G401 (cell line): ENCODE measurements around the gene ZBED6. TPM values are rescaled to one million over a fixed set of nuclear protein-coding genes. Genes with fewer than 3 reads are reported as not detected.
A peak's percentile ranks its signal among the peaks of the same experiment; 100 is the strongest.
"Not testable (repeated sequence)": the region's sequence is repeated elsewhere in the genome, so short reads cannot be mapped to it uniquely, and the experiment has no call there.

Source experiments
- DNase-seq: peaks from one replicate; pipeline ENCODE4 v3.0.0-alpha.2; 2015; ENCODE audit warnings: low spot score
- in situ Hi-C: cut with HindIII; loops from 2 replicates; pipeline ENCODE4 v1.10.0; 2016; ENCODE audit warnings: low sequenced_read_pairs, mixed read lengths
- total RNA-seq: library from RNA; depleted of rRNA; stranded (reverse); fragments of >200 nt; shearing (Covaris generic); gene quantifications from 2 replicates; pipeline ENCODE4 v1.2.3, GENCODE V29; 2014

ZBED6 gene
- total RNA-seq, 1 experiment from 2014 or later, result 7.4 TPM

DNA sequence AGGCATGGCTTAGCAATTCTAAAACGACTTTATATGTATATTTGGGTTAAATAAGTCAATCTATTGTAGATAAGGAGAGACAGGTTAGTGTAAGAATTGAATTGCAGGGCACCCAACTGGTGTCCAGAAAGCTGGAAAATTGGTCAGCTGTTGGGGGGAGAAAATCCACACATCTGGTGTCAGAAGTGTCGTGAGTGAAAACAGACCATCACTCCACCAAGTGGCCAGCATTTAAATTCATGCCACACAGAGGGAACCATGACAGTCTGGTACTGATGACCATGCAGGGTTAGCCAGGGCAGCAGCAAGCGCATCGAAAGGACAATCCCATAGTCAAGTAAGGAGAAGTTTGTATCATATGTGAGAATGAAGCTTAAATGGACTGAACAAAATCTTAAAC is 18.8 kb upstream of the ZBED6 start:
- in situ Hi-C loops, result no loop called here
- DNase-seq, result no peak

GRCh38 chr1:203777596-203777995 is 17.8 kb upstream of the ZBED6 start:
- in situ Hi-C loops, result no loop called here
- no peak for DNase-seq

GRCh38 chr1:203778146-203778545 is 17.3 kb upstream of the ZBED6 start:
- no peak for DNase-seq
- in situ Hi-C loops, result no loop called here

DNA sequence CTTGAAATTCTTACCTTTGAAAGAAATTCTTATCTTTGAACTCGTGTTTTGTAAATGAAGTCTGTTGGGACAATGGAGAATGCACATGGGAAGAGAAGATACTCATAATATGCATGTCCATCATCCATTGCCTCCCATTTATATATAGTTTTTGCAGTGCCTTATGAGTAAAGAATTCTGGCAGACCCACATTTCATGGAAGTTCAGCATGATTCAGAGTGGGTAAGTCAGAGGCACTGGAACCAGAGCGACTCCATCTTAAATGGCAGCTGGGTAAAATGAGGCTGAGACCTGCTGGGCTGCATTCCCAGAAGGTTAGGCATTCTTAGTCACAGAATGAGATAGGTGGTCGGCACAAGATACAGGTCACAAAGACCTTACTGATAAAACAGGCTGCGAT is 16.6 kb upstream of the ZBED6 start:
- DNase-seq, result no peak
- in situ Hi-C loops, result no loop called here

- in situ Hi-C loops, result no loop called here
- no peak for DNase-seq
Measured at GRCh38 chr1:203781962-203782361, 13.5 kb upstream of the ZBED6 start.

- no peak for DNase-seq
- in situ Hi-C loops, result no loop called here
Measured at GRCh38 chr1:203789966-203790365, 5.5 kb upstream of the ZBED6 start.

DNA sequence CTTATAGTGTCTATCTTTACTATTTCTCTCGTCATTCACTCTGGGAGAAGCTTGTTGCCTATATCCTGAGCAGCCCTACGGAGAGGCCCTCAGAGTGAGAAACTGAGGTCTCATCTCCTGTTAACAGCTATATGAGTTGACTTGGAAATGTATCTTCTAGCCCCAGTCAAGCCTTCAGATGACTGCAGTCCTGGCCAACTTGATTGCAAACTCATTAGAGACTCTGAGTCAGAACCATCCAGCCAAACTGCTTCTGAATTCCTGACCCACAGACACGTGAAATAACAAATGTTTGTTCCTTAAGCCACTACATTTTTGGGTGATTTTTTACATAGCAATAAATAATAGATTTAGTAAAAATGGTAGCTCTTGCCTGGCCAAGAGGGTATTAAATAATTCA is 3.9 kb upstream of the ZBED6 start:
- in situ Hi-C loops, result no loop called here
- DNase-seq, result no peak

DNA sequence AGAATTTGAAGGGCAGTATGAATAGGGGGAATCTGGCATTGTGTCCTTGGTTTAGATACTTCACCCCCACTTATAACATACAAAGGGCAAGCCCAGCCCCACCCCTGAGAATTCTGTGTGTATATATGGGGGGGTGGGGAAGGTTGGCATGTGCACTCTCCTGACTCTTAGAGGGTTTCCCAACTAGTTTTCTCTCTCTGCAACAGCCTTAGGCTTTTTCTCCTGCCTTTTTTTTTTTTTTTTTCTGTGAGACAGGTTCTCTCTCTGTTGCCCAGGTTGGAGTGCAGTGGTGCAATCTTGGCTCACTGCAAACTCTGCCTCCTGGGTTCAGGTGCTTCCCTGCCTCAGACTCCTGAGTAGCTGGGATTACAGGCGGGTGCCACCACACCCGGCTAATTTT is 2.9 kb upstream of the ZBED6 start:
- DNase-seq, result no peak
- in situ Hi-C loops, result no loop called here

DNA sequence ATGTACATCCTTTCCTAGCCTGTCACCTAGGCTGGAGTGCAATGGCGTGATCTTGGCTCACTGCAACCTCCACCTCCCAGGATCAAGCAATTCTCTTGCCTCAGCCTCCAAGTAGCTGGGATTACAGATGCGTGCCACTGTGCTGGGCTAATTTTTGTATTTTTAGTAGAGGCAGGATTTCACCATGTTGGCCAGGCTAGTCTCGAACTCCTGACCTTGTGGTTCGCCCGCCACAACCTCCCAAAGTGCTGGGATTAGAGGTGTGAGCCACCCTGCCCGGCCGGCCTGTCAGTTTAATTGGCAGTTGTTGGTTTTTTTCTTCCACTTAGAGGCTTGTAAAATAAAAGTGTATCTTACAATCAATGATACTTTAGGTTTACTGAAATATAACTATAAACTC is 1.9 kb upstream of the ZBED6 start:
- in situ Hi-C loops, DNase-seq: not testable (repeated sequence)

DNA sequence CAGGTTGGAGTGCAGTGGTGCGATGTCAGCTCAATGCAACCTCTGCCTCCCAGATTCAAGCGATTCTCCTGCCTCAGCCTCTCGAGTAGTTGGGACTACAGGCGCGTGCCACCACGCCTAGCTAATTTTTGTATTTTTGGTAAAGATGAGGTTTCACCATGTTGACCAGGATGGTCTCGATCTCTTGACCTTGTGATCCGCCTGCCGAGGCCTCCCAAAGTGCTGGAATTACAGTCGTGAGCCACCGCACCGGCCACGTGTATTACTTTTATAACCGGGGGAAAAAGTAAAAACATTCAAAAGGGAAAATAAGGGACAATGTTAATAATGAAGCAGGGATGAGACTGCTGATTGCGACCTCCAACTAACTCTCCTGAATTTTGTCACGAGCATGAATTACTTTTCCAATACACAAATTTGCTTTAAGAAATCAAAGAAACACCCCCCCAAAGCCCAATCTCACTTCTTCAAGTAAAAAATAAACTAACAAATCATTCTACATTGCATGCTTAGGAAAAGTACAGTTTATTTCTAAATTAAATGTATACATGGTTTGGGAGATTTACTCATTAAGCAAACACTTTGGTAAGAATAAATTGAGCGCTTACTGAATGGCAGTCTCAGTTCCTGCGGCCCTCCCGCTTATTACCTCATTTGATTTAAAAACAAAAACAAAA is 521 bp upstream of the ZBED6 start:
- in situ Hi-C loops, result no loop called here
- no peak for DNase-seq

GRCh38 chr1:203796236-203796605 is 798 bp downstream of the ZBED6 start:
- peak; percentile 35 for DNase-seq
- in situ Hi-C loops, result no loop called here

DNA sequence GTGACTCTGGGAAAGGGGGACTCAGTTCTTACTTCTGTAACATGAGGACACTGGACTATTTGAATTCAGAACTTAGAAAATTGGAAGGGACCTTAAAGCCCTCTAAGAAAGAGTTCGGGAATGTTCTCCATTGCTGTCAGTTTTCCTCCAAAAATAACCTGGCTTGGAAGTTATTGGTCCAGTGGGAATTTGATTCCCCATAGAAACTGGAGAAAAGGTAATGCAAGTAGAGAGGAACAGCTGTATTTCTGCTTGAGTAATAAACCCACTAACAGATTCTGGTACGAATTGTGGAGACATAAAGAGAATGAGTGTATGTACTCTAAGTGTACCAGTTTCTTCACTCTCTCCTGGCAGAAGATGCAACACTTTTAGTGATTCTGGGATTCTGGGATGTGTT is 1.8 kb downstream of the ZBED6 start:
- no peak for DNase-seq
- in situ Hi-C loops, result no loop called here

GRCh38 chr1:203797948-203798655 is 2.7 kb downstream of the ZBED6 start:
- peak; percentile 31 for DNase-seq

GRCh38 chr1:203799157-203799556 is 3.7 kb downstream of the ZBED6 start:
- DNase-seq, result no peak
- in situ Hi-C loops, result no loop called here

More at GRCh38 chr1:203797948-203798655, 2.7 kb downstream of the ZBED6 start:
- in situ Hi-C loops, result no loop called here

GRCh38 chr1:203799971-203800370 is 4.5 kb downstream of the ZBED6 start:
- peak; percentile 34 for DNase-seq
- in situ Hi-C loops, result no loop called here

GRCh38 chr1:203805689-203806088 is 10.3 kb downstream of the ZBED6 start:
- DNase-seq, result no peak
- in situ Hi-C loops, result no loop called here

GRCh38 chr1:203807196-203807595 is 11.8 kb downstream of the ZBED6 start:
- DNase-seq, result no peak
- in situ Hi-C loops, result no loop called here

DNA sequence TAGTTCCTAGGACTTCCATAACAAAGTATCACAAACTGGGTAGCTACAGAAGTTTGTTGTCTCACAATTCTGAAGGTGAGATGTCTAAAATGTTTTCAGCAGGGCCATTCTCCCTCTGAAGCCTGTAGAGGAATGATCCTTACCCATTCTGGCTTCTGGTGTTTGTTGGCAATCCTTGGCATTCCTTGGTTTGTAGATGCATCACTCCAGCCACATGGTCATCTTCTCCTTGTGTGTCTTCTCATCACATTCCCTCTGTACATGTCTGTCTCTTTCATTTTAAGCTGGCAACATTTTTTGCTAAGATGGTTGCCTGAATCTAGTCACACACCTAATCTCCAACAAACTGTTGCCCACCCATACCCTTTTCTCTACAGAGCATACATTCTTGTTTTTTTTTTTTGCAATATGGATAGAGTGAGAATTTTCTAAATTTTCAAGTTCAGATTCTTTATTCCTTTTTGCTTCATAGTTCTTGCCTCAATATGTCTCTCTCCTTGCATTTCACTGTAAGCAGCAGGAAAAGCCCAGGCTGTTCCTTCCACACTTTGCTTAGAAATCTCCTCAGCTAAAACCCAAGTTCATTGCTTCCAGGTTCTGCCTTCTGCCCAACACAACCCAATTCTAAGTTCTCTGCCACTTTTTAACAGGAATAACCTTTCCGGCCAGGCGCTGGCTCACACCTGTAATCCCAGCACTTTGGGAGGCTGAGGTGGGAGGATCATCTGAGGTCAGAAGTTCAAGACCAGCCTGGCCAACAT is 18.3 kb downstream of the ZBED6 start:
- in situ Hi-C loops, result no loop called here
- no peak for DNase-seq

DNA sequence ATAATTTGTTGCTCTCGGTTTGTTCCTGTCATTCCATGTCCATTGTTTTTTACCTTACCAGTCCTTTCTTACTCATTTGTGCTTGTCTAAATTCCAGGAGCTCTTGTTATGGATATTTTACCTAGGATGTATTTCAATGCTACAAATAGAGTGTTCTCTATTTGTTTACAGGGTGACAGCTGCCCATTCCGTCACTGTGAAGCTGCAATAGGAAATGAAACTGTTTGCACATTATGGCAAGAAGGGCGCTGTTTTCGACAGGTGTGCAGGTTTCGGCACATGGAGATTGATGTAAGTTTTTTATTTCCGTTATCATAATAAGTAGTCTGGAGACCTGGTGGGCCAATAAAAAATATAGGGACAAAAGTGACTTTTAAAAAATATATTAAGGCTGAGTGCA is 23.0 kb downstream of the ZBED6 start:
- DNase-seq, result no peak
- in situ Hi-C loops, result no loop called here

- no peak for DNase-seq
- in situ Hi-C loops, result no loop called here
Measured at GRCh38 chr1:203823306-203823705, 27.9 kb downstream of the ZBED6 start.
